Activated T-cell treated with anti-CD3 and anti-CD28 coated beads for 4 hours (primary cell): Measurements from ENCODE around the gene SPEF1.
"Not testable (repeated sequence)": the region's sequence is repeated elsewhere in the genome, so short reads cannot be mapped to it uniquely, and the experiment has no call there.

ENCODE experiments used
- DNase-seq: peaks from one replicate; pipeline ENCODE4 v3.0.0-alpha.2; 2020

SPEF1 gene, protein sequence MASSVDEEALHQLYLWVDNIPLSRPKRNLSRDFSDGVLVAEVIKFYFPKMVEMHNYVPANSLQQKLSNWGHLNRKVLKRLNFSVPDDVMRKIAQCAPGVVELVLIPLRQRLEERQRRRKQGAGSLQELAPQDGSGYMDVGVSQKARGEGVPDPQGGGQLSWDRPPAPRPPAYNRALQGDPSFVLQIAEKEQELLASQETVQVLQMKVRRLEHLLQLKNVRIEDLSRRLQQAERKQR

DNA sequence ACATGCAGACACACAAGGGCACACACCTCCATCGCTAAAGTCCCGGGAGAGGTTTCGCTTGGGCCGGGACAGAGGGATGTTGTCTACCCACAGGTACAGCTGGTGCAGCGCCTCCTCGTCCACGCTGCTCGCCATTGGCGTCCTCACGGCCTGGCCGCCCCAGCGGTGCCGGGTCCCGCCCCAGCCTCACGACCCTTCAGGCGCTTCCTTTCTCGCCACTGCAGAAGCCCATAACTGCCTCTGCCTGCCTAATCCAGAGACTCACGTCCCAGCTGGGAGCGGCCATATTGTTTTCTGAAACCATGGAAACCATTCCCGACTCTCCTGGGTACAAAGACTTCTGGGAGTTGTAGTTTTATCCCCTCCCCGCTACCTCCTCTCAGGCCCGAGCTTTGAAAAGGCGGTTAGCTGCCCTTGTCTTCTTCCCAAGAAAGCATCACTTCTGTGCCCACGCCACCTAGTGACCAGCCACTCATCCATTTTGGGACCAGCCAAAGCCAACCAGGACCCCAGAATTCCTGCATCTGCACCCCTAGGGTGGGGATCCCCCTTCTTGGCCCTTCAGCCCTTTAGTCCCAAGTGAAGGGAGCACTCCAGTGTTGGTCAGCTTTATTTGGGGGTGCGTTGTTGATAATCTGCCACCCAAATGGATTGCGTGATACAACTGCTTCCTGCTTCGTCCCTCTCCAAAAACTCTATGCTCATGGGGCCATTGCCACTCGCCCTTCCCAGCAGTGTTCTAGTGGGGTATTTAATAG is at the start of gene SPEF1:
SPEF1 (minus strand) TSS at position 296 of the 758 bp plus-strand sequence; CDS start at position 135, 161 bp downstream.
- no peak for DNase-seq

DNA sequence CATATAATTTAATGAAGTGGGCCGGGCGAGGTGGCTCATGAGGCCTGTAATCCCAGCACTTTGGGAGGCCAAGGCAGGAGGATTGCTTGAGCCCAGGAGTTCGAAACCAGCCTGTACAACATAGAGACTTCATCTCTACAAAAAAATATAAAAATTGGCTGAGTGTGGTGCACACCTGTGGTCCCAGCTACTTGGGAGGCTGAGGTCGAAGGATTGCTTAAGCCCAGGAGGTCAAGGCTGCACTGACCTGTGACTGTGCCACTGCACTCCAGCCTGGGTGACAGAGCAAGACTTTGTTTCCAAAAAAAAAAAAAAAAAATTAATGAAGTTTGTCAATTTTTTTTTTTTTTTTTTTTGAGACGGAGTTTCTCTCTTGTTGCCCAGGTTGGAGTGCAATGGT is 48.6 kb upstream of the SPEF1 start:
- DNase-seq = not testable (repeated sequence)

DNA sequence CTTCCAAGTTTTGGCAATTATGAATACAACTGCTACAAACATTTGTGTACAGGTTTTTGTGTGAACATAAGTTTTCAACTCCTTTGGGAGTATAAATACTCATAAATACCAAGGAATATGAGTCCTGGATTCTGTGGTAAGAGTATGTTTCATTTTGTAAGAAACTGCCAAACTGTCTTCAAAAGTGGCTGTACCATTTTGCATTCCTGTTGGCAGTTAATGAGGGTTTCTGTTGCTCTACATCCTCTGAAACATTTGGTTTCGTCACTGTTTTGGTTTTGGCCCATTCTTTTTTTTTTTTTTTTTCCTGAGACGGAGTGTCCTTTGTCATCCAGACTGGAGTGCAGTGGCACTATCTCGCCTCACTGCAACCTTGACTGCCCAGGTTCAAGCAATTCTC is 47.5 kb upstream of the SPEF1 start:
- DNase-seq = no peak

DNA sequence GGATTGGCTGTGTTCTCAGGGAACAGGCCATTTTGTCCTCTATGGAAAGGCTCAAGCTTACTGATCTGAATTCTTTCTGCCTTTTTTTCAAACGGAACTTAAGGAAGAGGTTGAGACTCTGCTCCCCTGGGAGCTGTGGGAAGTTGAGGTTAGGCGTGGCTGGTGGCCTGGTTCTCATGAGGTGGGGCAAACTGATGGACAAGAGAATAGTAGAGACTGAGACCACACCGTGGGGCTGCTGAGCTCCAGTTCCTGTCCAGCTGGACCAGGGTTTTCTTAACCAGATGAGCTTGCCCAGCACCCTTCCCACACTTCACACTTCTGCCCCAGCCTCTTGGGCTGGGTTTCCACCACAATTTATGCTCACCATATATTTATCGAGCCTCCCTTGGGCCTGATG is 45.2 kb upstream of the SPEF1 start:
- no peak for DNase-seq

DNA sequence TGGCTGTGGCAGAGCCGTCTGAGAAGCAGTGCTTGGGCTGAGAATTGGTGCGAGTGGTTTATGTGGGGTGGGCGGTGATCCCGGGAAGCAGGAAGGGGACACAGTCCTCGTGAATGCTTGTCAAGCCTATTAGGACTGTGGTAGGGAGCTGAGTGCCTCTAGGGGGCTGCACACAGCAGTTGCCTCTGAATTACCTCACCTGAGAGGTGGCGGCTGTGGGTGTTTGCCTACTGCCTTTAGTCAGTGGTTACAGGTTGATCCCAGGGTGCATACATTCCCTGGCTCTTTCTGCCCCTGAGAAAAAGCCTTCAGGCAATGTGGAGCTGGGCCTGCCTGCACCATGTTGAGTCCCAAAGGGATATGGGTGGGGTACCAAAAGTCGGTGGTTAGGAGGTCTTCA is 44.3 kb upstream of the SPEF1 start:
- no peak for DNase-seq

DNA sequence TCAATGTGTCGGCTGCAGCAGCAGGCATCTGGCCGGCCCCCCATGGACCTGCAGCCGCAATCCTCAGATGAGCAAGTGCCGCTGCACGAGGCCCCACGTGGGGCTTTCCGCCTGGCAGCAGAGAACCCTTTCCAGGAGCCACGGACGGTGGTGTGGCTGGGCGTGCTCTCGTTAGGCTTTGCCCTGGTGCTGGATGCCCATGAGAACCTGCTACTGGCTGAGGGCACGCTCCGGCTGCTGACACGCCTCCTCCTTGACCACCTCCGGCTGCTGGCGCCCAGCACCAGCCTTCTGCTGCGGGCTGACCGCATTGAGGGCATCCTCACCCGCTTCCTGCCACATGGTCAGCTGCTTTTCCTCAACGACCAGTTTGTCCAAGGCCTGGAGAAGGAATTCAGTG is 42.6 kb upstream of the SPEF1 start:
- DNase-seq = no peak

DNA sequence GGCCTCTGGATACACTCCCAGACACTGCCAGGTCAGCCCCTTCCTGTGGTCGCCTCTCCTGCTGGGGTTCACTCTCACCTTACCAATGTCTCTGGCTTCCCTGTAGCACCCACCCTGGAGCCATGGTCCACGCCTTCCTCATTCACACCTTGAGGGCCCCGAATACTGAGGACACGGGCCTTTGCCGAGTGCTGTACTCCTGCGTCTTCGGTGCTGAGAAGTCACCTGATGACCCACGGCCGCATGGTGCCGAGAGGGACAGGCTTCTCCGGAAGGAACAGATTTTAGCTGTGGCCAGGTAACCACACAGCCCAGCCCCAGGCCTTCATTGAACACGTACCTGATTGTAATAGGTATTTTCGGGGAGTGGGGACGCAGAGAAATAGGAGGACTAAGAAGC is 40.7 kb upstream of the SPEF1 start:
- no peak for DNase-seq

DNA sequence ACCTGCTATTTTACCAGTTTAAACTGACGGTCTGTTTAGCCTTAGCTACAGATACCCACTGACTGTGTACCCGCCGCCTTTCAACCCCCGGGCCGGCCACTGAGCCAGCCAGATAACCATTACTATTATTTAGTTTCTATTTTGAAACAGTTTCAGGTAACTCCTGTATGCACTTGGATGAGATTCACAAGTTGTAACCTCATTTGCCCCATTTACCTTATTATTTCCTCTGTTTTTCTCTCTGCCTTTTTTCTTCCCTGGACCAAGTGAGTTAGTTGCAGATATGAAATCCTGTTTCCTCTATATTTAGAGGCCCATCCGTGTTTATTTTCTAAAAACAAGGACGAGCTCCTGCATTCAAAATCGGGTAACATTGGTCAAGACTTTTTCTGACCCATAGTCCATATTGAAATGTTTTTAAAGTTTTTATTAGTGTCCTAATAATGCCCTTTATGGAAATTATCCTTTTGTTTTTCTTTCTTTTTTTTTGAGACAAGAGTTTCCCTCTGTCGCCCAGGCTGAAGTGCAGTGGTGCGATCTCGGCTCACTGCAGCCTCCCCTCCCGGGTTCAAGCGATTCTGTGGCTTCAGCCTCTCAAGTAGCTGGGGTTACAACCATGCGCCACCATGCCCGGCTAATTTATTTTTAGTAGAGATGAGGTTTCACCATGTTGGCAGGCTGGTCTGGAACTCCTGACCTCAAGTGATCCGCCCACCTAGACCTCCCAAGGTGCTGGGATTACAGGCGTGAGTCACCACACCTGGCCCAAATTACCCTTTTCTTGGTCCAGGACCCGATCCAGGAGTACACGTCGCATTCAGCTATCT is 39.9 kb upstream of the SPEF1 start:
- DNase-seq = no peak

DNA sequence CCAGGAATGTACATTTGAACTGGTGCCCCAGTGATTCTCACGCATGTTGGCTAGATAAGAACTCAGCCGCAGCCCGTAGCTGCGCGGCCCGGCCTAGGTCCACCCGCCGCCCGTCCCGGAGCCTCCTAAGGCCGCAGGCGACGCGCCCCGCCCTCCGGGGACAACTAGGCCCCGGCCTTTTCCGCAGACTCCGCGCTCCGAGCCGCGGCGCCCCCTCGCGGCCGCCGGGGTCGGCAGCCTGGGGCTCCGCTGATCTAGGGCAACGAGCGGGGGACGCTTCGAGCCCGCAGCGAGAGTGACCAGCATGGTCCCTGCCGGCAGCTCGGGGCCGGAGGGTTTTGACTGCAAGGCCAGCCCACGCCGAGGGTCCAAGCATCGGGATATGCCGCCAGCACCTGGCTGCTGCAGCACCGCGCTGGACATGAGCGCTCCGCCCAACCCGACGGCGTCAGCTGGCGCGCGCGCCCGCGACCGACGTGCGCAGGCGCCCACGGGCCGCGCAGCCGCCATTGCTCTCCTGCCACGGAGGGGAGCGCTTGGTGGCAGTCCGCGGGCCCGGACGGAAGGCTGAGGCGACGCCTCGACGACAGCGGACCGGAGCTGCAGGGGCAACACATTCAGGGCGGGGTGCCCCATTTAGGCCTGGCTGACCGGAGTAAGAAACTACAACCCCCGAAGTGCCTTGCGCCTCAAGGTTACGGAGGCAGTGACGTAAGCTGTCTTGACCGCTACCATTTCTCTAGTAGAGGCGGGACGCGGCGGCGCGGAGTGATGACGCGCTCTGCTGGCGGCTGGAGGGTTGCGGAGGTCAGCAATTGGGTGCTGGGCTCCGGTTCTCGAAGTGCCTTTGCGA is 39.0 kb upstream of the SPEF1 start, which contains the start of gene AP5S1:
AP5S1 (plus strand) TSS at position 500 of the 853 bp plus-strand sequence. CDS start 1,571 bp downstream, outside the sequence.
- peak; percentile 83 for DNase-seq

DNA sequence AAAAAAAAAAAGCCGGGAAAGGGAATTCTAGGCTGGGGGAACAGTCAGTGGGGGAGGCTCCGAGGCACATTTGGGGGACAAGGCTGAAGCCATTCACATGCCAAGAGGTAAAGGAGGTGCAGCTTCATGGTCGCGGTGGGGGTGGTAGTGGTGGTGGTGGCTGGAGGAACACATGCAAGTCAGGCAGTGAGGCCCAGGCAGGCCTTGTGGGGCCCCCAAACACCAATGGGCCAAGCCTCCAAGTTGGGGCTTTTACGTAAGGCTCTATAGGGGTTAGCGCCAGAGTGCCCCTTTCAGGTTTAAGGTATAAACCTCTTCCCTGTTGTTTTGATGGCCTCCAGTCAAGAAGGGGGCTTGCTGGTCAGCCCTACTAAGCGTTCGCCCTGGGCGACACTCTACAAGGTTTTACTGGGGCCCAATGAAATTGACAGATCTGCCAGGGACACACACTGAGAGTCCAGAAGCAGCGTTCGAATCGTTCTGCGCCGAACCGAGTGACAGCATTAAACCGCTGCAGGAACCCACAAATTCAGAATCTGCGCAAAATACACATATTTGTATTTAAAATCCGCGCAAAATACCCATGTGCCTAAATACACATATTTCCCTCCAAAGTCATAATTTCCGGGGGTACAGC is 38.3 kb upstream of the SPEF1 start:
- DNase-seq = no peak

DNA sequence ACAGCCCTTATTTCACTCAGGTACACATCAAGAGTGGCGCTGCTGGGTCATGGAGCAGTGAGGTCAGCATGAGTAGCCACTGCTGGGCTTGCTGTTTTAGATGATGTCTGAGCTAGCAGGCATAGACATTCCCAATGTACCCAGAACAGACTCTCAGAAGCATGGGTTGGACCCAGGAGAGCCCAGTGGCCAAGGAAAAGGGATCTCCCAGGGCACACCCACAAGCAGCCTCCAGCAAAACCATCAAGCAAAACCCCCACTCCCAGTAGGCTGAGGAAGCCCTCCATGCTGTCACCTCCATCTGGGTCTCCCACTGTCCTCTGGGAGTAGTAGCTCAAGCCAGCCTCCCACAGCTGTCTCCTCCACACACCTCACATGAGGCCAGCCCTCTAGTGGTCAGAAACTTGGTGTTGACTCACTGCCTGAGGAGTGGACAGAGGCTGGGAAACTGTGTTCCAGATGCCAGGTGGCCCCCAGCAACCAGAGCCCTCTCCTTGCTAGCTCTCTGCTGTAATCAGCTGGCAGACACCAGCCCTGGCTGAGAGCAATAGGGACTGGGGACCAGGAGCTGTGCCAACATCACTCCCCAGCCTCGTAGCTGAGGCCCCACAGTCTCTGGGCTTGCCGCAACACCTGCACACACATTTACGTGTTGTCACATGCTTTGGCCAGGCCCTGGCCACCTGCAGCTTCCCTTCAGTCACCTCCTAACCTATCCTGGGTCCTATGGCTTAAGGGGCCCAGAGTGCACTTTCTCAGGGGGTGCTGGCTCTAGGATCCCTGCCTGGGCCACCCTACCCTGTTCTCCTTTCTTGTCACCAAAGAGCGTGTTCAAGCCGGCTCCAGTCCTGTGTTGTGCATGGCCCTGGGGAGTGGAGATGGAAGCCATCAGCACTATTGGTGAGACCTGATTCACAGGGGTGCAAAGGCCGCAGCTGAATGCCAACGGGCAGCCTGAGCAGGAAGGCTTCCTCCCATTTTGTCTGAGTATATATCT is 37.2 kb upstream of the SPEF1 start:
- DNase-seq = no peak

DNA sequence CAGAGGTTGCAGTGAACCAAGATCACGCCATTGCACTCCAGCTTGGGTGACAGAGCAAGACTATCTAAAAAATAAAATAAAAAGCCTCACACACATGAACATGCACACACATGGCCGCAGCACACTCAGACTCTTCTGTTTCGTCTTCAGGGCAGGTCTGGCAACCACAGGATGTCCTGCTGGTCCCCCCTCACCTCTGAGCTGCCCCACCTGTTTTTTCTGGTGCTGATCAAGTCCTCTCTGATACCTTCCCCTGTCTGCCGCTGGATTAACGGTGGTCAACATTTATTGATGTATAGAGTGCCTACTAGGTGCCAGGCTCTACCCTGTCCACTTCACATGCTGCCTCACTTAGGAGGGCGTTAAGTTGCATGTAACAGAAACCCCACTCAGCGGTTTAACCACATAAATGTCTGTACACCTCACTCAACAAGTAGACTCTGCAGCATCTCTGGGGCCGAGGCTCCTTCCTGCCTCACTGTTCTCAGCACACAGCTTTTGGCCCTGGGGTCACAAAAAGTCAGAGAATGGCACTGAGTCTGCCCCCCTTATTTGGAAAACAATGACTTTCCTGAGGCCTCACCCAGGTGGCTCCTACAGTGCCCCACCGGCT is 34.6 kb upstream of the SPEF1 start:
- DNase-seq = no peak

DNA sequence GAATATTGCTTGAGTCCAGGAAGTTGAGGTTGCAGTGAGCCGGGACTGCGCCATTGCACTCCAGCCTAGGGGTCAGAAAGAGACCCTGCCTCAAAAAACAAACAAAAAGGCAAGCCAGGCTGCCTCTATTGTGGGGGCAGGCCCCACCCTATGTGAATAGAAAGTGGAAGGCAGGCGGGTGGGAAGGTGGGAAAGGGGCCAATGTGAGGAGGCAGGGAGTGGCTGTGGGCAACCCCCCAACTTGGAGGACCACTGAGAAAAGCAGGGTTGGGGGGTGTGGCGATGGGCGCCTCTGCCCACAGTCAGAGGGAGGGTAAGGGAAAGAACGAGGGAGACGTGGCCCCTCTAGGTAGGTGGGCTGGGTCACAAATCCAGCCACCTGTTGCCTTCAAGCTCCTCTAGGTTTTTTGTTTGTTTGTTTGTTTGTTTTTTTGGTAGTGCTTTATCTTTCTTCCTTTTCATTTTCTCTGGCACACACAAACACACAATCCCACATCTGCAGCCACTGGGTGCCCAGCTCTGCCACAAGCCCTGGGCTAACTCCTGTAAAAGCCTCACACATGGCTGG is 33.8 kb upstream of the SPEF1 start:
- DNase-seq = no peak

DNA sequence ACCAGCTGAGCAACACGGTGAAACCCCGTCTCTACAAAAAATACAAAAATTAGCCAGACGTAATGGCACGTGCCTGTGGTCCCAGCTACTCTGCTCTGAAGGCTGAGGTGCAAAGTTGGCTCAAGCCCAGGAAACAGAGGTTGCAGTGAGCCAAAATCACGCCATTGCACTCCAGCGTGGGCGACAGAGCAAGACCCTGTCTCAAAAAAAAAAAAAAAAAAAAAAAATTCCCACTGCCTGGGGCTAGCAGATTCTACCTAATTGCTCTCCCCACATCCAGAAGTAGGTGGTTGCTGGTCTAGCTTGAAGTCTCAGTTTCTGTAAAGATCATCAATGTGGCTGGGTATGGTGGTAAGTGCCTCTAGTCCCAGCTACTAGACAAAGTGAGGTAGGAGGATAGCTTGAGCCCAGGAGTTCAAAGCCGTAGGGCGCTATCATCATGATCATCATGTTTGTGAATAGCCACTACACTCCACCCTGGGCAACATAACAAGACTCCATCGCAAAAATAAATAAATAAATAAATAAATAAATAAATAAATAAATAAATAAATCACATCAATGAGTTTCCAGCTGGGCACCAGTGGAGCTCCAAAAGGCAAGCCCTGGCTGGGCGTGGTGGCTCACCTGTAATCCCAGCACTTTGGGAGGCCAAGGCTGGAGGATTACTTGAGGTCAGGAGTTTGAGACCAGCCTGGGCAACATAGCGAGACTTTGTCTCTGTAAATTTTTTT is 32.8 kb upstream of the SPEF1 start:
- DNase-seq = no peak

DNA sequence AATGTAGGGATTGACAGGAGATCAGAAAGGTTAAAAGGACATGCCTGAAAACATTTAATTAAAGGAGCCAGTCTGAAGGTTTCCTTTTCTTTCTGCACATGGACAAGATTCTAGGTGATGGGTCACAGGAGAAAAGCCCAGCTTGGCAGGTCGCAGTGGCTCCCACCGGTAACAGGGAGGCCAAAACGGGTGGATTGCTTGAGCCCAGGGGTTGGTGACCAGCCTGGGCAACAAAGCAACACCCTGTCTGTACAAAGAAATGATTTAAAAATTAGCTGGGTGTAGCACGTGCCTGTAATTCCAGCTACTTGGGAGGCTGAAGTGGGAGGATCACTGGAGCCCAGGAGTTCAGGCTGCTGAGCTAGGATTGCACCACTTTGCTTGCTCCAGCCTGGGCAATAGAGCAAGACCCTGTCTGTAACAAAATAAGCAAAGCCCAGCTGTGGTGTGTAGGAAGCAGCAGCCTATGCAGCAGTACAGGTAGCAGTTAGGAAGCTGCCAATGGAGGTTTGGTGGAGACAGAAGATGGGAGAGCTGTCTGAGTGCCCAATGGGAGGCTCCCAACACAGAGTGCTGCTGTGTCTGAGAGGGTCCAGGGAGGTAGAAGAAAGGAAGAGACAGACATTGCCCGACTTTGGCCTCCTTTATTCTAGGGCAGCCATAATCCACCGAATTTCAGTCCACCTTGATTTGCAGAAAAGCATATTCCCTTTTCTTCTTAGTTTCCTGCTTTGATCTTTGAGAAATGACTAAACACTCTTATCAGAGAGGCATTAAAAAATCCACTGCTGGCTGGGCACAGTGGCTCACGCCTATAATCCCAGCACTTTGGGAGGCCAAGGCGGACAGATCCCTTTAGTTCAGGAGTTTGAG is 32.0 kb upstream of the SPEF1 start:
- DNase-seq = no peak

DNA sequence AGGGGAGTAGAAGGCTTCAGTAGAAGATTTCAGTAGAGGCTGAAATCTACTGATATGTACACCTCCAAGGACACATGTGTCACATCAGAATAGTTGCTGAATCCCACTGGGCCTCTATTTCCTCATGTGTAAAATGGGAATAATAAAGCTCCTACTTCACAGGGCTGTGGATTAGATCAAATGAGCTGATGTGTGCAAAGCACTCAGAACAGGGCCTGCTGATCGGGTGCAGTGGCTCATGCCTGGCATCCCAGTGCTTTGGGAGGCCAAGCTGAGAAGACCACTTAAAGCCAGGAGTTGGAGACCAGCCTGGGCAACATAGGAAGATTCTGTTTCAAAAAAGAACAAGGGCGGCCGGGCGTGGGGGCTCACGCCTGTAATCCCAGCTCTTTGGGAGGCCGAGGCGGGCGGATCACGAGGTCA is 31.0 kb upstream of the SPEF1 start:
- DNase-seq = no peak

DNA sequence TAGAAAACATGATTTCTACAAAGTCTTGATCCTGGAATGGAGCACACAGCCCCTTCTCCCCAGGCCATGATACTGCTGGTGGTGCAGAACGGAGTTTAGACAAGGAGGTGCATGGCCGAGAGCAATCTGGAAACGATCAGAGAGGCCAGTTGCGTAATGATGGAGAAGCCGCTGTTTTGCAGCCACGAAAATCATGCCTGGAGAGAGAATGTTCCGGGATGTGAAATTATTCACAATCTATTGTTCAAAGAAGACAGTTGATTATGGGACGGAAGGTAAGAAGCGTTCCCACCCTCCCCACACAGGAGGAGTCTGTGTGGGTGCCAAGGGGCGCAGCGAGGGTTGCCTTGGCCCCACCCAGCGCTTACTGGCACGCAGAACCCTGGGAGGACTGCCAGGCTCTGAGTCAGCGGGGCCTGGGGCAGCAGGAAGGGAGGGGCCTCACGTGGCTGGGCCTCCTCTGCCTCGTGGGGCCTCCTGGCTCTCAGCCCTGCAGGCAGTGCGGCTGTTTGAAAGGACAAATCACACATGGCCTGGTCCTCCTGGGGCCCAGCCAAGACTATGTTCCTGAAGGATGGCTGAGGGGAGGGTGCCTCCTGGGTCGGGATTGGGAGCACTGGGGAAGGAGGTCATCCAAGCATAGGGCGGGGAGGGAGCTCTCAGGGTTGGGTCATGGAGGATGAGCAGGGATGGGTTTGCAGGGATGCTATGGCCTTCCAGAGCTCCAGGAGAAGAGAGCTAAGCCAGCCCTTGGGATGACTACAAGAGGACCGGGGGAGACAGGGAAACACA is 30.4 kb upstream of the SPEF1 start:
- peak; percentile 88 for DNase-seq
